ENCODE results near the gene ACTL6A.
A peak's percentile ranks its signal among the peaks of the same experiment; 100 is the strongest.

ACTL6A gene

DNA sequence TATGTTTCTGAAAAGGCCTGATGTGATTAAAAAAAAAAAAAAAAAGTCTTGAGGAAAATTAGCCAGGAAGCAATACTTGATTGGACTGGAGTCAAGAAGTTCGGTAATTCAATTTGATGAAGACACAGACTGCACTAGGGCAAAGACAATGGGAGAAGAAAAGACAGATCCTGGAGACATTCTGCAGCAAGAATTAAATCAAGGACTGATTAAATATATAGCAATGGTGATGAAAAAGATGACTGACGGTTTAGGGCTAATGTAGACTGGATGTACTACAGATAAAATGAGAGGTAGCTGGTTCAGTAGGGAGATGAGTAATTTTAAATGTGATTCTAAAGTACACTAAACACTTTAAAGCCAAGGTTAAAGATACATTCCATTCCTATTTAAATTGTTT, 27.9 kb downstream of the ACTL6A start:
- TF ChIP-seq, protein P1, sequence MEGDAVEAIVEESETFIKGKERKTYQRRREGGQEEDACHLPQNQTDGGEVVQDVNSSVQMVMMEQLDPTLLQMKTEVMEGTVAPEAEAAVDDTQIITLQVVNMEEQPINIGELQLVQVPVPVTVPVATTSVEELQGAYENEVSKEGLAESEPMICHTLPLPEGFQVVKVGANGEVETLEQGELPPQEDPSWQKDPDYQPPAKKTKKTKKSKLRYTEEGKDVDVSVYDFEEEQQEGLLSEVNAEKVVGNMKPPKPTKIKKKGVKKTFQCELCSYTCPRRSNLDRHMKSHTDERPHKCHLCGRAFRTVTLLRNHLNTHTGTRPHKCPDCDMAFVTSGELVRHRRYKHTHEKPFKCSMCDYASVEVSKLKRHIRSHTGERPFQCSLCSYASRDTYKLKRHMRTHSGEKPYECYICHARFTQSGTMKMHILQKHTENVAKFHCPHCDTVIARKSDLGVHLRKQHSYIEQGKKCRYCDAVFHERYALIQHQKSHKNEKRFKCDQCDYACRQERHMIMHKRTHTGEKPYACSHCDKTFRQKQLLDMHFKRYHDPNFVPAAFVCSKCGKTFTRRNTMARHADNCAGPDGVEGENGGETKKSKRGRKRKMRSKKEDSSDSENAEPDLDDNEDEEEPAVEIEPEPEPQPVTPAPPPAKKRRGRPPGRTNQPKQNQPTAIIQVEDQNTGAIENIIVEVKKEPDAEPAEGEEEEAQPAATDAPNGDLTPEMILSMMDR (conservative IDR thresholded peaks at IDR 0.05): no peak
- H3K27ac ChIP-seq: no peak overlapping the region

DNA sequence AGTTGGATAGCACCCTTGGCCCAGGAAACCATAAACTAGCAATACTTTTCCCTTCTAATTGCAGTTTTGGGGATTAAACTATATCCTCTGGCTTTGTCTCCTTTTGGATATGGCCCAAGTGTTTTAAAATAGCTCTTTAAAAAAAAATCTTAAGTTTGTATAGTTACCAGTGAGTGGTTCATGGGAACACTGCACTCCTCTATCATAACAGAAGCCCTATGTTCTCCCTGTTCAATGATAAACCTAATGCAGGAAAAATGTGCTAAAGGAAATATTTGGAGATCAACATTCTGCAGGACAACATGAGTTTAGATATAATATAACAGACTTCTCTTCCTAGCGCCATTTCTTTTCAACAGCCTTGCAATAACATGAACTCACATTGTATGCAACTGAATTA, 28.6 kb downstream of the ACTL6A start:
- H3K27ac ChIP-seq: no peak overlapping the region
- TF ChIP-seq, protein P1 (conservative IDR thresholded peaks at IDR 0.05): no peak

DNA sequence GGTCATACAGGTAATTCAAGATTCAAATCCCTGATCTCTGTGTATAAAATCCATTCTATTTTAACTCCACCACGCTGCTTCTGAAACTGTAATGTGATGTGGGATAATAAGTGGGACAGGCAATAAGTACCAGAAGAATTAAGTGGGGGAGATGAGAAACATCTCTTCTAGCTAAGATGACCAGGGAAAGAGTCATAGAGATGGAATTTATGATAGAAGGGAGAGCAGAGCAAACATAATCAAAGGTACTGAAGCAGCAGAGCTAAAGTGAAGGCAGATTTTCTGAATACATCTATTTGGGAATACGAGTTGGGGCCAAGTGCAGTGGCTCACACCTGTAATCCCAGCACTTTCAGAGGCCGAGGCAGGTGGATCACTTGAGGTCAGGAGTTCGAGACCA, 36.8 kb downstream of the ACTL6A start:
- TF ChIP-seq, protein P1 (conservative IDR thresholded peaks at IDR 0.05): no peak
- H3K27ac ChIP-seq: no peak overlapping the region

DNA sequence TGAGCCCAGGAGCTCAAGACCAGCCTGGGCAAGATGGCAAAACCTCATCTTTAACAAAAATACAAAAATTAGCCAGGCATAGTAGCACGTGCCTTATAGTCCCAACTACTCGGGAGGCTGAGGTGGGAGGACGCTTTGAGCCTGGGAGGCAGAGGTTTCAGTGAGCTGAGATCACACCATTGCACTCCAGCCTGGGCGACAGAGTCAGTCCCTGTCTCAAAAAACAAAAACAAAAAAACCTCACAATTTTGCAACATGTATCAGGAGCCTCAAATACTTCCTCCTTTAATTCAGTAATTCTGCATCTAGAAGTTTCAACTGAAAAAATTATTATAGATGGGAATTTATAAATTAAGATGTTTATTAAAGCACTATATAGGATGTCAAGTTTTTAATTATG, 40.6 kb downstream of the ACTL6A start:
- no peak overlapping the region for H3K27ac ChIP-seq

DNA sequence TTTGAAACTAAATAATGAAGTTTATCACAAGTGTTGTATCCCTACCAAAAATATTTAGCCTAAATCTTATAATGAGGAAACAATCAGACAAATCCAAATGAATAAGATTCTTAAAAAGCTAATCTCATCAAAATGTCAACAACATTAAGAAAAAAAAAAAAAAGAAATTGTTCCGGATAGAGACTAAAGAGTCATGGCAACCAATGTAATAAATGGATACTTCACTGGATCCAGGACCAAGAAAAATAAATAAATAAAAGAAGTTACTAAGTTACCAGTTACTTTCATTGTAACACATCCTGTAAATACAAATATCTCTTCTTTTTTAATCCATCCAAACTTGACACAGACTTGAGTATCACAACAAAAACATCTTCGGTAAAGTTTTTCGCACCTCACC, 41.1 kb downstream of the ACTL6A start:
- TF ChIP-seq, protein P1 (conservative IDR thresholded peaks at IDR 0.05): no peak

More for the DNA sequence above, 40.6 kb downstream of the ACTL6A start:
- TF ChIP-seq, protein P1 (conservative IDR thresholded peaks at IDR 0.05): no peak

DNA sequence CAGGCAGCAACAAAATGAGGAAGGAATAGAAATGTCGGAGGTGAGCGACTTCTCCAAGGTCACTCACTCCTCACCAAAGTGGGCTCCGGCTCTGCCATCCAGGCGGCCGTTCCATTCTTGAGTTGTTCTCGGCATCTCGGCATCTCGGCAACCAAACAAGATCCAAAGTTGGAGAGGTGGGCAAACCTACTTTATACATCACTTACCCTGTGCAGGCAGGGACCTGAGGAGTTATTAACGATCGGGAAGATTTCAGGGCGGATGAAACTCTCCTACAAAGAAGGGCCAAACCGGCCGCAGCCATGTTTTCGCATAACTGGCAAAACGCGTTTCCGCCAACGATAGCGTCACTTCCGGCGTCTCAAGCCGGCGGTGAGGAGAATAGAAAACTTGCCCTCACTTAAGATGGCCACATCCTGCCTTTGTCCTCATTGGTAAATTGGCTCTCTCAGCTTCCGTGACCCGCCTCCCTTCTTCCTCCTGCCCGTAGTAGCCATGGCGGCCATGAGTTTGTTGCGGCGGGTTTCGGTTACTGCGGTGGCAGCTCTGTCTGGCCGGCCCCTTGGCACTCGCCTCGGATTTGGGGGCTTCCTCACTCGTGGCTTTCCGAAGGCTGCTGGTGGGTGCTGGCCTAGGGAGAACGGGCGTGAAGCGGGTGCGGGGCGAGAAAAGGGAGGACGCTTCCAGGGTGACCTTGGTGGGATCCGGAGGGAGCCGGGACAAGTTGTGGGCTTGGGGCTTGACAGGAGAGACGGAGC, 41.8 kb downstream of the ACTL6A start, which contains the start of the genes MRPL47 and NDUFB5:
Gene MRPL47 (minus strand): TSS at position 318 of the 758 bp plus-strand sequence. CDS start 14 bp downstream, at position 304.
Gene NDUFB5 (plus strand): TSS at position 474 of the 758 bp plus-strand sequence. CDS start 22 bp downstream, at position 496.
- TF ChIP-seq, protein P1 (conservative IDR thresholded peaks at IDR 0.05): no peak
- peak within 1 kb of the TSS; percentile 80 for H3K27ac ChIP-seq

More for the DNA sequence above, 41.1 kb downstream of the ACTL6A start:
- H3K27ac ChIP-seq: peak overlapping the region; percentile 80

DNA sequence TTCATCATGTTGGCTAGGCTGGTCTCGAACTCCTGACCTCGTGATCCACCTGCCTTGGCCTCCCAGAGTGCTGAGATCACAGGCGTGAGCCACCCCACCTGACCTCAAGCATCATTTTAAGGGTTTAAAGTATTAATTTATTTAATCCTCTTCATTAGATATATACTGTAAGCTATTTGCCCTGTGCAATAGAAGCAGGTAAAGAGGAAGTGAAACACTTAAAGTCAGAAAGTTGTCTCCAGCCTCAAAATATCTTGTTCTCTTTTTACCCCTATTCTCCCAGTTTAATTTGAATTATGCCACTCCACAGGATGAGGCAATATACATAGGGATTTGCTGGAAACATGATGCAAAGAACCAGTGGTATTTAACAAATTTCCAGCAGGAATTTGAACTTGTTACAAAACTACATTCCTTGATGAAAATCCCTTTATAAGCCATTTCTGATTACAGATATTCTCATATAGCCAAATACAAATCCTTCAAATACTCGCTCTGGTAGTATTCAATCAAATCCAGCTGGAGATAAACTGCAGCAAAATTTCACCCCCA, 43.9 kb downstream of the ACTL6A start:
- TF ChIP-seq, protein P1 (conservative IDR thresholded peaks at IDR 0.05): no peak
- no peak overlapping the region for H3K27ac ChIP-seq
